ENCODE measurements around the gene MEF2D. TPM values are rescaled to one million over a fixed set of nuclear protein-coding genes. Genes with fewer than 3 reads are reported as not detected.

MEF2D gene
- total RNA-seq, 1 experiment from 2014 or later, result 7.3 TPM

- DNase-seq (ENCODE audit: low spot score), result peak; percentile 30
- in situ Hi-C loops (cut with HindIII; ENCODE audit: low sequenced_read_pairs), result no loop called here
These were observed 3.3 kb upstream of the MEF2D start for GRCh38 chr1:156503698-156504437.

GRCh38 chr1:156502894-156503697 lies 2.5 kb upstream of the MEF2D start:
- in situ Hi-C loops (cut with HindIII; ENCODE audit: low sequenced_read_pairs), result no loop called here
- DNase-seq (ENCODE audit: low spot score), result peak; percentile 90

GRCh38 chr1:156502391-156502893 lies 1.9 kb upstream of the MEF2D start:
- DNase-seq (ENCODE audit: low spot score), result peak; percentile 29
- in situ Hi-C loops (cut with HindIII; ENCODE audit: low sequenced_read_pairs), result no loop called here

- in situ Hi-C loops (cut with HindIII; ENCODE audit: low sequenced_read_pairs), result no loop called here
- peak; percentile 97 for DNase-seq (ENCODE audit: low spot score)
These were observed 375 bp upstream of the MEF2D start for GRCh38 chr1:156500793-156501506.

- in situ Hi-C loops (cut with HindIII; ENCODE audit: low sequenced_read_pairs), result no loop called here
- peak; percentile 44 for DNase-seq (ENCODE audit: low spot score)
These were observed 583 bp downstream of the MEF2D start for GRCh38 chr1:156499842-156500542.

GRCh38 chr1:156499194-156499841 lies 1.3 kb downstream of the MEF2D start:
- DNase-seq (ENCODE audit: low spot score), result peak; percentile 29
- in situ Hi-C loops (cut with HindIII; ENCODE audit: low sequenced_read_pairs), result no loop called here

GRCh38 chr1:156498432-156499193 lies 2.0 kb downstream of the MEF2D start:
- peak; percentile 32 for DNase-seq (ENCODE audit: low spot score)
- in situ Hi-C loops (cut with HindIII; ENCODE audit: low sequenced_read_pairs), result no loop called here

GRCh38 chr1:156497743-156498431 lies 2.7 kb downstream of the MEF2D start:
- in situ Hi-C loops (cut with HindIII; ENCODE audit: low sequenced_read_pairs), result no loop called here
- DNase-seq (ENCODE audit: low spot score), result peak; percentile 60

- DNase-seq (ENCODE audit: low spot score), result no peak
- in situ Hi-C loops (cut with HindIII; ENCODE audit: low sequenced_read_pairs), result no loop called here
These were observed 3.4 kb downstream of the MEF2D start for GRCh38 chr1:156497078-156497742.

- in situ Hi-C loops (cut with HindIII; ENCODE audit: low sequenced_read_pairs), result no loop called here
- DNase-seq (ENCODE audit: low spot score), result peak; percentile 18
These were observed 4.3 kb downstream of the MEF2D start for GRCh38 chr1:156496211-156496761.

GRCh38 chr1:156495401-156496140 lies 5.0 kb downstream of the MEF2D start:
- DNase-seq (ENCODE audit: low spot score), result peak; percentile 36

GRCh38 chr1:156494309-156494895 lies 6.2 kb downstream of the MEF2D start:
- DNase-seq (ENCODE audit: low spot score), result no peak
- in situ Hi-C loops (cut with HindIII; ENCODE audit: low sequenced_read_pairs), result no loop called here

More at GRCh38 chr1:156495401-156496140, 5.0 kb downstream of the MEF2D start:
- in situ Hi-C loops (cut with HindIII; ENCODE audit: low sequenced_read_pairs), result no loop called here

- DNase-seq (ENCODE audit: low spot score), result no peak
- in situ Hi-C loops (cut with HindIII; ENCODE audit: low sequenced_read_pairs), result no loop called here
These were observed 6.8 kb downstream of the MEF2D start for GRCh38 chr1:156493742-156494141.

- in situ Hi-C loops (cut with HindIII; ENCODE audit: low sequenced_read_pairs), result no loop called here
- peak; percentile 99 for DNase-seq (ENCODE audit: low spot score)
These were observed 7.4 kb downstream of the MEF2D start for GRCh38 chr1:156493154-156493631.

GRCh38 chr1:156492591-156493080 lies 7.9 kb downstream of the MEF2D start:
- in situ Hi-C loops (cut with HindIII; ENCODE audit: low sequenced_read_pairs), result no loop called here
- DNase-seq (ENCODE audit: low spot score), result no peak
